ENCODE results near the gene KRTAP3-3. TPM values are rescaled to one million over a fixed set of nuclear protein-coding genes. Genes with fewer than 3 reads are reported as not detected.

The KRTAP3-3 gene
- total RNA-seq, 1 experiment from 2014 or later: not detected

GRCh38 chr17:40945414-40945813 lies 48.5 kb downstream of the KRTAP3-3 start:
- no peaks in the 10 kb centered on the region for H3K9me3 ChIP-seq (ENCODE audit: low read depth, low read length, poor library complexity, severe bottlenecking)
- H3K4me1 ChIP-seq (ENCODE audit: insufficient read depth, low read length, poor library complexity, severe bottlenecking): no peaks in the 10 kb centered on the region
- intact Hi-C loops (cut with micrococcal nuclease; ENCODE audit: unreplicated experiment): no loop called here
- no TSS peak for BruUV-seq (replicated peaks)
- no peaks in the 10 kb centered on the region for H3K27me3 ChIP-seq (replicated peaks; ENCODE audit: insufficient read depth, low read depth, low read length, poor library complexity)
- no peaks in the 10 kb centered on the region for H3K36me3 ChIP-seq (ENCODE audit: insufficient read depth, low read length, poor library complexity, severe bottlenecking)
- H3K4me3 ChIP-seq (ENCODE audit: low read depth, low read length, poor library complexity, severe bottlenecking): no peak overlapping the region
- H3K27ac ChIP-seq (ENCODE audit: low read depth, low read length, poor library complexity, severe bottlenecking): no peak overlapping the region
- ChIA-PET CTCF (interaction anchor here (0.6 kb wide), 1 partner anchor 271 kb away, joined by 3 read pairs; no protein-coding TSS in a partner anchor), POLR2A (ENCODE audit: low non-redundant PET) (no interaction called here)
- DNase-seq (ENCODE audit: low spot score): no peak
- TF ChIP-seq EZH2 (IDR thresholded peaks at IDR 0.05; ENCODE audit: borderline replicate concordance, low read depth, low read length, poor library complexity, severe bottlenecking) (no peak), CTCF (conservative IDR thresholded peaks at IDR 0.05; ENCODE audit: low read depth, low read length) (no peak)

- intact Hi-C loops (cut with micrococcal nuclease; ENCODE audit: unreplicated experiment): no loop called here
- no peak for DNase-seq (ENCODE audit: low spot score)
- BruUV-seq (replicated peaks): no TSS peak
- H3K27me3 ChIP-seq (replicated peaks; ENCODE audit: insufficient read depth, low read depth, low read length, poor library complexity): no peaks in the 10 kb centered on the region
- CTCF ChIA-PET: interaction anchor here (0.6 kb wide), 1 partner anchor 270 kb away, joined by 3 read pairs; no protein-coding TSS in a partner anchor
- H3K4me3 ChIP-seq (ENCODE audit: low read depth, low read length, poor library complexity, severe bottlenecking): no peak overlapping the region
- H3K4me1 ChIP-seq (ENCODE audit: insufficient read depth, low read length, poor library complexity, severe bottlenecking): no peaks in the 10 kb centered on the region
- H3K9me3 ChIP-seq (ENCODE audit: low read depth, low read length, poor library complexity, severe bottlenecking): no peaks in the 10 kb centered on the region
- H3K27ac ChIP-seq (ENCODE audit: low read depth, low read length, poor library complexity, severe bottlenecking): no peak overlapping the region
- TF ChIP-seq EZH2 (IDR thresholded peaks at IDR 0.05; ENCODE audit: borderline replicate concordance, low read depth, low read length, poor library complexity, severe bottlenecking) (no peak), CTCF (conservative IDR thresholded peaks at IDR 0.05; ENCODE audit: low read depth, low read length) (no peak)
- POLR2A ChIA-PET (ENCODE audit: low non-redundant PET): interaction anchor here (0.7 kb wide), 1 partner anchor 29 kb away, joined by 3 read pairs; no protein-coding TSS in a partner anchor
- no peaks in the 10 kb centered on the region for H3K36me3 ChIP-seq (ENCODE audit: insufficient read depth, low read length, poor library complexity, severe bottlenecking)
These were observed 49.4 kb downstream of the KRTAP3-3 start for GRCh38 chr17:40944531-40944930.

Other genes starting within 250 kb of the KRTAP3-3 start
- 0.28 and 0.42 TPM in 2 replicates for gene KRT25, start 238.8 kb downstream of the KRTAP3-3 start, total RNA-seq (2021)
- gene KRT26, start 222.0 kb downstream of the KRTAP3-3 start, total RNA-seq (2021): not detected in 2 replicates
- not detected in 2 replicates for gene KRT27, start 211.6 kb downstream of the KRTAP3-3 start, total RNA-seq (2021)
- gene KRT28, start 194.2 kb downstream of the KRTAP3-3 start, total RNA-seq (2021): not detected in 2 replicates
- 35.0 and 36.2 TPM in 2 replicates for gene KRT10, start 171.6 kb downstream of the KRTAP3-3 start, total RNA-seq (2021)
- gene KRT12, start 126.9 kb downstream of the KRTAP3-3 start, total RNA-seq (2021): not detected in 2 replicates
- gene KRT20, start 108.9 kb downstream of the KRTAP3-3 start, total RNA-seq (2021): not detected in 2 replicates
- not detected in 2 replicates for gene KRT23, start 56.5 kb downstream of the KRTAP3-3 start, total RNA-seq (2021)
- not detected in 2 replicates for gene KRT39, start 27.2 kb downstream of the KRTAP3-3 start, total RNA-seq (2021)
- gene KRT40, start 9.8 kb downstream of the KRTAP3-3 start, total RNA-seq (2021): 0.98 and 1.1 TPM in 2 replicates
- gene KRTAP3-2, start 5.7 kb upstream of the KRTAP3-3 start, total RNA-seq (2021): not detected in 2 replicates
- not detected in 2 replicates for gene KRTAP3-1, start 15.0 kb upstream of the KRTAP3-3 start, total RNA-seq (2021)
- gene KRTAP1-5, start 33.0 kb upstream of the KRTAP3-3 start, total RNA-seq (2021): not detected in 2 replicates
- not detected in 2 replicates for gene KRTAP1-4, start 36.0 kb upstream of the KRTAP3-3 start, total RNA-seq (2021)
- gene KRTAP1-3, start 40.7 kb upstream of the KRTAP3-3 start, total RNA-seq (2021): not detected in 2 replicates
- gene KRTAP1-1, start 47.3 kb upstream of the KRTAP3-3 start, total RNA-seq (2021): not detected in 2 replicates
- gene KRTAP2-1, start 53.2 kb upstream of the KRTAP3-3 start, total RNA-seq (2021): not detected in 2 replicates
- not detected in 2 replicates for gene KRTAP2-2, start 61.1 kb upstream of the KRTAP3-3 start, total RNA-seq (2021)
- not detected in 2 replicates for gene KRTAP2-3, start 66.0 kb upstream of the KRTAP3-3 start, total RNA-seq (2021)
- not detected in 2 replicates for gene KRTAP2-4, start 71.7 kb upstream of the KRTAP3-3 start, total RNA-seq (2021)
- gene KRTAP4-7, start 90.0 kb upstream of the KRTAP3-3 start, total RNA-seq (2021): not detected in 2 replicates
- not detected in 2 replicates for gene KRTAP4-8, start 104.0 kb upstream of the KRTAP3-3 start, total RNA-seq (2021)
- gene KRTAP4-16, start 108.0 kb upstream of the KRTAP3-3 start, total RNA-seq (2021): not detected in 2 replicates
- 1.0 and 1.2 TPM in 2 replicates for gene KRTAP4-9, start 111.2 kb upstream of the KRTAP3-3 start, total RNA-seq (2021)
- gene KRTAP4-11, start 124.2 kb upstream of the KRTAP3-3 start, total RNA-seq (2021): not detected in 2 replicates
- not detected in 2 replicates for gene KRTAP4-12, start 130.0 kb upstream of the KRTAP3-3 start, total RNA-seq (2021)
- not detected in 2 replicates for gene KRTAP4-6, start 146.4 kb upstream of the KRTAP3-3 start, total RNA-seq (2021)
- not detected in 2 replicates for gene KRTAP4-5, start 155.7 kb upstream of the KRTAP3-3 start, total RNA-seq (2021)
- gene KRTAP4-4, start 166.6 kb upstream of the KRTAP3-3 start, total RNA-seq (2021): not detected in 2 replicates
- not detected in 2 replicates for gene KRTAP4-3, start 174.1 kb upstream of the KRTAP3-3 start, total RNA-seq (2021)
- not detected in 2 replicates for gene KRTAP4-2, start 184.1 kb upstream of the KRTAP3-3 start, total RNA-seq (2021)
- gene KRTAP4-1, start 190.7 kb upstream of the KRTAP3-3 start, total RNA-seq (2021): not detected in 2 replicates
- not detected in 2 replicates for gene KRTAP9-1, start 195.7 kb upstream of the KRTAP3-3 start, total RNA-seq (2021)
- not detected in 2 replicates for gene KRTAP9-2, start 232.5 kb upstream of the KRTAP3-3 start, total RNA-seq (2021)
- not detected in 2 replicates for gene KRTAP9-3, start 238.3 kb upstream of the KRTAP3-3 start, total RNA-seq (2021)
- gene KRTAP9-8, start 243.8 kb upstream of the KRTAP3-3 start, total RNA-seq (2021): not detected in 2 replicates